ENCODE measurements around the gene GLTPD2.
A peak's percentile ranks its signal among the peaks of the same experiment; 100 is the strongest.

Gene GLTPD2

DNA sequence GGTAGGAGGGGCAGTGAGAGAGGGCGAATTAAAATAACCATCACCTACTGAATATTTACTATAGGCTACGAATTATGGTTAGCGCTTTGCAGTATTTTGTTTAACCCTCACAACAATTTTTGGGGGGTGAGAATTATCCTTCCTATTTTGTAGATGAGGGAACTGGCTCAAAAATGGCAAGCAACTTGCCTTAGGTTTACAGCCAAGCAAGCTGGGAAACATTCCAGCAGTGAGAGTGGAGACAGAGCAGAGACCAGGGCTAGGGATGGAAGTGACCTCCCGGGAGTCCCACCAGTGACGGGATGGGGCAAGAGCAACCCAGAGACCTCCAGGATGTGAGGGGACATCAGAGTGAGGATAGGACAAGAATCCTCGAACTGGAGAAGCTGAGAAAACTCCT lies 2.2 kb upstream of the GLTPD2 start:
- H3K4me3 ChIP-seq (ENCODE audit: insufficient read depth, low read depth, low read length, poor library complexity, severe bottlenecking) = no peak overlapping the region
- H3K4me1 ChIP-seq (ENCODE audit: control insufficient read depth, insufficient read depth, low read length, poor library complexity, severe bottlenecking) = peaks cover 20% of the 10 kb centered on the region
- H3K27me3 ChIP-seq (replicated peaks; ENCODE audit: control insufficient read depth, insufficient read depth, low read length, poor library complexity, severe bottlenecking) = peaks cover 31% of the 10 kb centered on the region
- no peak for DNase-seq
- H3K36me3 ChIP-seq (ENCODE audit: control insufficient read depth, insufficient read depth, low read length) = no peaks in the 10 kb centered on the region
- H3K9me3 ChIP-seq (ENCODE audit: control insufficient read depth, low read length) = no peaks in the 10 kb centered on the region
- H3K27ac ChIP-seq (ENCODE audit: insufficient read depth, low read length, poor library complexity, severe bottlenecking) = no peak overlapping the region

DNA sequence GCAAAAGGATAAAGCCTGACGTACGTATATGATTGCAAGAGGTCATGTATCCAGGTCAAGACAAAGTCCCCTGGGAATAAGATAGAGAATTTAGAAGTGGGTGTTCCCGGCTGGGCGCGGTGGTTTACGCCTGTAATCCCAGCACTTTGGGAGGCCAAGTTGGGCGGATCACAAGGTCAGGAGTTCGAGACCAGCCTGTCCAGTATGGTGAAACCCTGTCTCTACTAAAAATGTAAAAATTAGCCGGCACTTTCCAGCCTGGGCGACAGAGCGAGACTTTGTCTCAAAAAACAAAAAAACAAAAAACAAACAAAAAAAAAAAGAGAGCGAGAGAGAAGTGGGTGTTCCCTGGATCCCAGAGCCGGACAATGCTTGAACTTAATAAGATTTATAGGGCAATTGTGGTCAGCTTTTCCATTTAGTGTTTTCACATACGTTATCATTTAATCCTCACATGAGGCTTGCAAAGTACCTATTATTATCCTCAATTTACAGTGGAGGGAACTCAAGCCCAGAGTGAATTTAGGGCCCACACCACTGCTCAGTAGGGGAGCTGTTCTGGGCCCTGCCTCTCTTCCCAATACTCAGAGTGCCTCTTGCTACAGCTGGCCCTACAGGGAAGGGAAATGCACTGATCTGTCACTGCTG lies 481 bp upstream of the GLTPD2 start:
- Histone ChIP-seq H3K9me3 (ENCODE audit: control insufficient read depth, low read length) (no peaks in the 10 kb centered on the region), H3K4me3 (ENCODE audit: insufficient read depth, low read depth, low read length, poor library complexity, severe bottlenecking) (no peak overlapping the region), H3K4me1 (ENCODE audit: control insufficient read depth, insufficient read depth, low read length, poor library complexity, severe bottlenecking) (peaks cover 20% of the 10 kb centered on the region), H3K36me3 (ENCODE audit: control insufficient read depth, insufficient read depth, low read length) (no peaks in the 10 kb centered on the region), H3K27ac (ENCODE audit: insufficient read depth, low read length, poor library complexity, severe bottlenecking) (no peak overlapping the region), H3K27me3 (replicated peaks; ENCODE audit: control insufficient read depth, insufficient read depth, low read length, poor library complexity, severe bottlenecking) (peaks cover 20% of the 10 kb centered on the region)
- no peak for DNase-seq

DNA sequence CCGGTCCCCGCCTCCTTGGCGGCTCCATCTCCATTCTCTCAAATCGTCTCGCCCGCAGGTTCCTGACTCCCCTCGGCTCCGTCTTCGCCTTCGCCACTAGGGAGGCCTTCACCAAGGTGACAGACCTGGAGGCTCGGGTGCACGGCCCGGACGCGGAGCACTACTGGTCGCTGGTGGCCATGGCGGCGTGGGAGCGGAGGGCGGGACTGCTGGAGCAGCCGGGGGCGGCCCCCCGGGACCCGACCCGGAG lies 862 bp downstream of the GLTPD2 start:
- peak overlapping the region; percentile 77 for H3K27ac ChIP-seq (ENCODE audit: insufficient read depth, low read length, poor library complexity, severe bottlenecking)
- no peaks in the 10 kb centered on the region for H3K9me3 ChIP-seq (ENCODE audit: control insufficient read depth, low read length)

DNA sequence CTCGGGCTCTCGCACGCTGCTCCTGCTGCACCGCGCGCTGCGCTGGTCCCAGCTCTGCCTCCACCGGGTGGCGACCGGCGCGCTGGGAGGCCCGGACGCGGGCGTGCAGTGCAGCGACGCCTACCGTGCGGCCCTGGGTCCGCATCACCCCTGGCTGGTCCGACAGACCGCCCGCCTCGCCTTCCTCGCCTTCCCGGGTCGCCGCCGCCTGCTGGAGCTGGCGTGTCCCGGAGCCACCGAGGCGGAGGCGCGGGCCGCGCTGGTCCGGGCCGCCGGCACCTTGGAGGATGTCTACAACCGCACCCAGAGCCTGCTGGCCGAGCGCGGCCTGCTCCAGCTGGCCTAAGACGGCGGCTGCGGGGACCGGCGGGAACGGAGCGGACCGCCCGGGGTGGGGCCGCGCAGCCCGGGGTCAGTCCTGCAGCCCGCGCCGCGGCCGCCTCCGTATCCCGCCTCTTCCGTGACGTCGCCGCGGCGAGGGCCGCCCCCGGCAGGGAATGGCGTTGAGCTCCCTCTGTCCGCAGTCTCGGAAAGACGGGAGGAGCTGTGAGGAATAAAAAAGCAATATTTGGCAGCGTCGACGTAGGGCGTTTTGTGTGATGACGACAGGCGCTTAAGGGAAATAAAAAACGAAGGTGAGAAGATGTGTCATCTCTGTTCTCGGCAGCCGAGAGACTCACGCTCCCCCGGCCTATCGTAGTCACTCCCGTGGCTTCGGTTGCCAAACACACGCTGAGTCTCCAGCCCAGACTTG lies 1.4 kb downstream of the GLTPD2 start:
- H3K9me3 ChIP-seq (ENCODE audit: control insufficient read depth, low read length) = no peaks in the 10 kb centered on the region
- H3K27ac ChIP-seq (ENCODE audit: insufficient read depth, low read length, poor library complexity, severe bottlenecking) = peak overlapping the region; percentile 77
- H3K36me3 ChIP-seq (ENCODE audit: control insufficient read depth, insufficient read depth, low read length) = no peaks in the 10 kb centered on the region
- peaks cover 20% of the 10 kb centered on the region for H3K4me1 ChIP-seq (ENCODE audit: control insufficient read depth, insufficient read depth, low read length, poor library complexity, severe bottlenecking)
- H3K4me3 ChIP-seq (ENCODE audit: insufficient read depth, low read depth, low read length, poor library complexity, severe bottlenecking) = peak overlapping the region; percentile 62
- DNase-seq = peak; percentile 59 to 68 (median 64)
- peaks cover 15% of the 10 kb centered on the region for H3K27me3 ChIP-seq (replicated peaks; ENCODE audit: control insufficient read depth, insufficient read depth, low read length, poor library complexity, severe bottlenecking)

More for the DNA sequence above, 862 bp downstream of the GLTPD2 start:
- H3K27me3 ChIP-seq (replicated peaks; ENCODE audit: control insufficient read depth, insufficient read depth, low read length, poor library complexity, severe bottlenecking) = peaks cover 15% of the 10 kb centered on the region
- H3K4me3 ChIP-seq (ENCODE audit: insufficient read depth, low read depth, low read length, poor library complexity, severe bottlenecking) = peak overlapping the region; percentile 62
- no peak for DNase-seq
- H3K36me3 ChIP-seq (ENCODE audit: control insufficient read depth, insufficient read depth, low read length) = no peaks in the 10 kb centered on the region
- peaks cover 20% of the 10 kb centered on the region for H3K4me1 ChIP-seq (ENCODE audit: control insufficient read depth, insufficient read depth, low read length, poor library complexity, severe bottlenecking)

DNA sequence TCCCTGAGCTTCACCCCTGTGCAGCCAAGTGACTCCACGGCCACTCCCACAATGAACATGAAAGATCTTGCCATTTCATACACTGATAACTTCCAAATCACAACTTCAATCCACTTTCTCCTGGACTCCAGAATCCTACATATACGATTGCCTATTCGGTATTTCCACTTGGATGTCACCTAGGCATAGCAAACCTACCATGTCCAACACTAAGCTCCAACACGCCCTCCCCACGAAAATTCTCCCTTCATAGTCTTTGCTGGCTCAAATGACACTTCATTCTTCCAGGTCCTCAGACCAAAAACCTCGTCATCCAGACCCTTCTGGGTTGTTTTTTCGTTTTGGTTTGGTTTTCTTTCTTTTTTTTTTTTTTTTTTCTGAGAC lies 1.9 kb downstream of the GLTPD2 start:
- peak overlapping the region; percentile 77 for H3K27ac ChIP-seq (ENCODE audit: insufficient read depth, low read length, poor library complexity, severe bottlenecking)
- H3K36me3 ChIP-seq (ENCODE audit: control insufficient read depth, insufficient read depth, low read length) = no peaks in the 10 kb centered on the region
- H3K9me3 ChIP-seq (ENCODE audit: control insufficient read depth, low read length) = no peaks in the 10 kb centered on the region
- peak overlapping the region; percentile 62 for H3K4me3 ChIP-seq (ENCODE audit: insufficient read depth, low read depth, low read length, poor library complexity, severe bottlenecking)
- H3K4me1 ChIP-seq (ENCODE audit: control insufficient read depth, insufficient read depth, low read length, poor library complexity, severe bottlenecking) = peaks cover 16% of the 10 kb centered on the region
- no peak for DNase-seq
- H3K27me3 ChIP-seq (replicated peaks; ENCODE audit: control insufficient read depth, insufficient read depth, low read length, poor library complexity, severe bottlenecking) = peaks cover 11% of the 10 kb centered on the region

DNA sequence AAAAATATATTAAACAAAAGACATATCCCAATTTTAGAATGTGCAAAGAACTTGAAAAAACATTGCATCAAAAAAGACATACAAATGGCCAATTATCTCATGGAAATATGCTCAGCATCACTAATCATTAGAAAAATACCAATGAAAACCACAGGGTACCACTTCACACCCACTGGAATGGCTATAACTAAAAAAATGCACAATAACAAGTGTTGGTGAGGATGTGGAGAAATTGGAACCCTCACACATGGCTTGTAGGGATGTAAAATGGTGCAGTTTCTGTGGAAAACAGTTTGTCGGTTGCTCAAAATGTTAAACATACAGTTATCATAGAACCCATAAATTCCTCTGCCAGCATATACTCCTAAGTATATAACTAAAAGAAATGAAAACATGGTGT lies 6.4 kb downstream of the GLTPD2 start:
- no peak overlapping the region for H3K27ac ChIP-seq (ENCODE audit: insufficient read depth, low read length, poor library complexity, severe bottlenecking)
- no peak for DNase-seq
- peaks cover 4% of the 10 kb centered on the region for H3K4me1 ChIP-seq (ENCODE audit: control insufficient read depth, insufficient read depth, low read length, poor library complexity, severe bottlenecking)
- no peaks in the 10 kb centered on the region for H3K27me3 ChIP-seq (replicated peaks; ENCODE audit: control insufficient read depth, insufficient read depth, low read length, poor library complexity, severe bottlenecking)
- H3K36me3 ChIP-seq (ENCODE audit: control insufficient read depth, insufficient read depth, low read length) = peaks cover 17% of the 10 kb centered on the region
- H3K4me3 ChIP-seq (ENCODE audit: insufficient read depth, low read depth, low read length, poor library complexity, severe bottlenecking) = no peak overlapping the region
- no peaks in the 10 kb centered on the region for H3K9me3 ChIP-seq (ENCODE audit: control insufficient read depth, low read length)

DNA sequence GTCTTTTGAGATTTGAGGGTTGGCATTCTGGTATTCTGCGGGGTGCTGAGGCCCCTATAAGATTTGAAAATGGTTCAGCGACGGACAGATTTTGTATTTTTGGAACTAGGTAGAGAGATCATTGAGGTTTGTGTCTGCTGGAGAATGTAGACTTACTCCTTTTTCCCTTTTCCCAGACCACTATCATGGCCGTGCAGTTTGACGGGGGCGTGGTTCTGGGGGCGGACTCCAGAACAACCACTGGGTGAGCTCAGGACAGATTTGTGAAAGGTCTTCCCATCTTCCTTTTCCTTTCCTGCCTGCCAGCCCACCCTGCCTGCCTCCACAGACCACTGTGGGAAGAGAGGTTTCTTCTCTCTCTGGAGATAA lies 7.8 kb downstream of the GLTPD2 start:
- no peak for DNase-seq
- H3K9me3 ChIP-seq (ENCODE audit: control insufficient read depth, low read length) = no peaks in the 10 kb centered on the region

DNA sequence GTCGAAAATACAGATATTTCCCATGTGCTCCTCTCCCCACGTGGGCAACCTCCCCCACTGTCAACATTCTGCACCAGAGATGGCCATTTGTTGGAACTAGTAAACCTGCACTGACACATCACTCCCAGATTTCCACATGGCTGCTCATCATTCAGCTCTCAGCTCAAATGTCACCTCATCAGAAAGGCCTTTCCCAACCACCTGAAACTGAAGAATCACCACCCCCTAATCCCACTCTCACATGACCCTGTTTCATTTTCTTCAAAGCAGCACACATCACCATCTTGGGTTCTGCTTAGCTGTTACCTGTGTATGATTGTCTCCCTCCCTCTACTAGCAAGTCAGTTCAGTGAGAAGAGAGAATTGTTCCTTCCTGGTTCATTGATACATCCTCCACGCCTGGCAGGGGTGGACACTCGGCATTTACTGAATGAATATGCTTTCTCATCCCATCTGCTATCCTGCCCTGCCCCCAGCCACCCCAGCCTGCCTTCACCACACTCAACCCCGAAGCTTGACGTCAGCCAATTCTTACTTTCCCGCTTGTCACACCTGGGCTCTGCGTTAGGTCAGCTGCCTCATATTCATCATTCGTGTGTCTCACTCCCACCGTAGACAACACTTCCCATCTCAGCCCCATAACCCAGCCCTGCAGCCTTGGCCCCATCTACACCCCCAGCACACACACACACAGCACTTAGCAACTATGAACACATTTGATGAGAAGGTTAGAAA lies 11.9 kb downstream of the GLTPD2 start:
- H3K36me3 ChIP-seq (ENCODE audit: control insufficient read depth, insufficient read depth, low read length) = peaks cover 17% of the 10 kb centered on the region
- DNase-seq = no peak
- no peaks in the 10 kb centered on the region for H3K4me1 ChIP-seq (ENCODE audit: control insufficient read depth, insufficient read depth, low read length, poor library complexity, severe bottlenecking)
- H3K4me3 ChIP-seq (ENCODE audit: insufficient read depth, low read depth, low read length, poor library complexity, severe bottlenecking) = no peak overlapping the region
- H3K27ac ChIP-seq (ENCODE audit: insufficient read depth, low read length, poor library complexity, severe bottlenecking) = no peak overlapping the region
- H3K27me3 ChIP-seq (replicated peaks; ENCODE audit: control insufficient read depth, insufficient read depth, low read length, poor library complexity, severe bottlenecking) = no peaks in the 10 kb centered on the region
- no peaks in the 10 kb centered on the region for H3K9me3 ChIP-seq (ENCODE audit: control insufficient read depth, low read length)

More for the DNA sequence above, 7.8 kb downstream of the GLTPD2 start:
- Histone ChIP-seq H3K36me3 (ENCODE audit: control insufficient read depth, insufficient read depth, low read length) (peaks cover 17% of the 10 kb centered on the region), H3K27ac (ENCODE audit: insufficient read depth, low read length, poor library complexity, severe bottlenecking) (peak overlapping the region; percentile 74), H3K27me3 (replicated peaks; ENCODE audit: control insufficient read depth, insufficient read depth, low read length, poor library complexity, severe bottlenecking) (no peaks in the 10 kb centered on the region), H3K4me1 (ENCODE audit: control insufficient read depth, insufficient read depth, low read length, poor library complexity, severe bottlenecking) (no peaks in the 10 kb centered on the region), H3K4me3 (ENCODE audit: insufficient read depth, low read depth, low read length, poor library complexity, severe bottlenecking) (peak overlapping the region; percentile 68)

DNA sequence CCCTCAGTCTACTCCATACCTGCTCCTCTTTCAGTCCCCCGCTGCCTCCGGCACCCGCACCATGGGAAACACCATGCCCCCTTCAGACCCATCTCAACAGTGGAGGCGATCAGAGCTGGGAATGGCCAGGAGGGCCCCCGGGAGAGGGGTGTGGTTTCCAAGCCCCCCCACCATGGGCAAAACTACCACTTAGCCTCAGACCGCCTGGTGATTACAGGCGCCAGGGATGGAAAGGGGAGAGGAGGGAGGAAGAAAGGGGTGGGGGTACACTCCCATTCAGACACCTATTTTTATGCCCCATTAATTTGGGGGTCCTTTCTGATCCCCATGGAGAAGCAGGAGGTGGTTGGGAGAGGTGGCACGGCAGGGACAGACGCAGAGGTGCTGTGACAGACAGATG lies 13.5 kb downstream of the GLTPD2 start, which contains the start of gene C17orf114:
Gene C17orf114, minus strand, starts transcription at position 101 of the 400 bp plus-strand sequence.
- H3K4me3 ChIP-seq (ENCODE audit: insufficient read depth, low read depth, low read length, poor library complexity, severe bottlenecking) = no peak within 1 kb of the TSS
- H3K27me3 ChIP-seq (replicated peaks; ENCODE audit: control insufficient read depth, insufficient read depth, low read length, poor library complexity, severe bottlenecking) = no peaks in the 10 kb centered on the region
- no peaks in the 10 kb centered on the region for H3K4me1 ChIP-seq (ENCODE audit: control insufficient read depth, insufficient read depth, low read length, poor library complexity, severe bottlenecking)
- H3K36me3 ChIP-seq (ENCODE audit: control insufficient read depth, insufficient read depth, low read length) = peaks cover 17% of the 10 kb centered on the region
- no peak for DNase-seq
- H3K9me3 ChIP-seq (ENCODE audit: control insufficient read depth, low read length) = no peaks in the 10 kb centered on the region
- H3K27ac ChIP-seq (ENCODE audit: insufficient read depth, low read length, poor library complexity, severe bottlenecking) = no peak within 1 kb of the TSS

DNA sequence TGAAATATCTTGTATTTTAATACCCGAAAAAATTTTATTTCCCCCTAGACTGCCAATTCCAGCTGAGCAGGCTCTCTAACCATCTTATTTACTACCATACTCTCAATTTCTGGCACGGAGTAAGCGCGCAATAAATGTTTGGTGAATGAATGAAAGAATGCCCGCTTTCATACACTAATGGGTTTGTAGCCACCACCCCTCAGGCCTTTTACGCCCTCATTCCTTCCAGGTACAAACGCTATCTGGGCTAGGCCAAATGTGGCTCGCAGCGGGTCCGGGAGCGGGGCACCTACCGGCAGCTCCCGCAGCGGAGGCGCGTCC lies 17.7 kb downstream of the GLTPD2 start:
- peak overlapping the region; percentile 48 for H3K4me3 ChIP-seq (ENCODE audit: insufficient read depth, low read depth, low read length, poor library complexity, severe bottlenecking)
- peak overlapping the region; percentile 57 for H3K27ac ChIP-seq (ENCODE audit: insufficient read depth, low read length, poor library complexity, severe bottlenecking)
- H3K9me3 ChIP-seq (ENCODE audit: control insufficient read depth, low read length) = no peaks in the 10 kb centered on the region
- peaks cover 5% of the 10 kb centered on the region for H3K4me1 ChIP-seq (ENCODE audit: control insufficient read depth, insufficient read depth, low read length, poor library complexity, severe bottlenecking)
- H3K36me3 ChIP-seq (ENCODE audit: control insufficient read depth, insufficient read depth, low read length) = peaks cover 10% of the 10 kb centered on the region
- H3K27me3 ChIP-seq (replicated peaks; ENCODE audit: control insufficient read depth, insufficient read depth, low read length, poor library complexity, severe bottlenecking) = no peaks in the 10 kb centered on the region
- no peak for DNase-seq

Measured in effector memory CD4-positive, alpha-beta T cell (primary cell).